RWPE2 (cell line): Measurements from ENCODE around the gene TCEANC.

Experiments
- ATAC-seq: fragments of 200-7000 bp; cut with Tn5 transposase; 3 replicates; pipeline ENCODE4 v1.9.1; 2021; ENCODE audit warnings: low read depth
- DNase-seq: peaks from one replicate; pipeline ENCODE4 v3.0.0-alpha.2; 2020; ENCODE audit warnings: low spot score
- H3K27ac ChIP-seq: fragments of 450-650 bp; 2 replicates; pipeline ENCODE4 v1.5.1; 2017; ENCODE audit warnings: mild to moderate bottlenecking; ENCODE audit not compliant: poor library complexity, severe bottlenecking
- H3K27me3 ChIP-seq: fragments of 250-450 bp; sonication (Bioruptor Pico); 2 replicates; pipeline ENCODE4 v1.5.1; 2021; ENCODE audit warnings: mild to moderate bottlenecking, moderate library complexity; ENCODE audit not compliant: insufficient read depth, poor library complexity, severe bottlenecking
- H3K36me3 ChIP-seq: fragments of 250-450 bp; sonication (Bioruptor Pico); 2 replicates; pipeline ENCODE4 v1.5.1; 2020; ENCODE audit warnings: low read depth, mild to moderate bottlenecking, moderate library complexity
- H3K4me1 ChIP-seq: fragments of 250-450 bp; sonication (Bioruptor Pico); 2 replicates; pipeline ENCODE4 v1.5.1; 2021; ENCODE audit warnings: mild to moderate bottlenecking, moderate library complexity; ENCODE audit not compliant: insufficient read depth, poor library complexity, severe bottlenecking
- H3K4me3 ChIP-seq: fragments of 250-450 bp; sonication (Bioruptor Pico); 2 replicates; pipeline ENCODE4 v1.5.1; 2021; ENCODE audit warnings: mild to moderate bottlenecking, moderate library complexity; ENCODE audit not compliant: severe bottlenecking
- H3K9me3 ChIP-seq: fragments of 250-450 bp; sonication (Bioruptor Pico); 2 replicates; pipeline ENCODE4 v1.5.1; 2021; ENCODE audit warnings: mild to moderate bottlenecking, moderate library complexity; ENCODE audit not compliant: severe bottlenecking
- CTCF ChIP-seq: fragments of 450-650 bp; IDR thresholded peaks from one replicate; pipeline ENCODE4 v1.5.1; 2017; ENCODE audit warnings: mild to moderate bottlenecking, moderate library complexity; ENCODE audit not compliant: poor library complexity, severe bottlenecking

The TCEANC gene

DNA sequence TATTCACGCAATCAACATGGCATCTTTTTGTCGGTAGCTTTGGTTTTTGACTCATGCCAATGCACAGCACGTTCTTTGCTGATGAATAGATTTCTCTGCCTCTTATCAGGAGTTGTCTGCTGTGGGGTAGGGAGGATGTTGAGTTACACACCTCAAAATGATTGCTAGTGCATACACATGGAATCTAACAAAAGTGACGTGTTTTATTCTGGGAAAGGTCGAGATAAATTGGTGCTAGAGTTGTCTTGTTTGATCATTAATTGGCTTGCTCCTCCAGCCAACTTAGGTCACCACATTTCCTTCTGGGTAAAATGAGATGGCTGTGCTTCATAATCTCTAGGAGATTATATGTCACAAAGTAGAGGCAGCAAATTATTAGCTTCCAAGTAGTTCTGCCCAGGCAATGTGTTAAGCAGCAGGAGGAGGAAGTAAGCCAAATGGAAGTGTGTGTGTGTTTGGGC lies 39.9 kb downstream of the TCEANC start:
- no peak overlapping the region for H3K4me3 ChIP-seq
- TF ChIP-seq CTCF = no peak
- no peaks in the 10 kb centered on the region for H3K9me3 ChIP-seq
- no peaks in the 10 kb centered on the region for H3K27me3 ChIP-seq
- H3K36me3 ChIP-seq = no peaks in the 10 kb centered on the region
- DNase-seq = no peak
- H3K4me1 ChIP-seq = peaks cover 23% of the 10 kb centered on the region
- H3K27ac ChIP-seq = peak overlapping the region; percentile 28
- no peak for ATAC-seq

DNA sequence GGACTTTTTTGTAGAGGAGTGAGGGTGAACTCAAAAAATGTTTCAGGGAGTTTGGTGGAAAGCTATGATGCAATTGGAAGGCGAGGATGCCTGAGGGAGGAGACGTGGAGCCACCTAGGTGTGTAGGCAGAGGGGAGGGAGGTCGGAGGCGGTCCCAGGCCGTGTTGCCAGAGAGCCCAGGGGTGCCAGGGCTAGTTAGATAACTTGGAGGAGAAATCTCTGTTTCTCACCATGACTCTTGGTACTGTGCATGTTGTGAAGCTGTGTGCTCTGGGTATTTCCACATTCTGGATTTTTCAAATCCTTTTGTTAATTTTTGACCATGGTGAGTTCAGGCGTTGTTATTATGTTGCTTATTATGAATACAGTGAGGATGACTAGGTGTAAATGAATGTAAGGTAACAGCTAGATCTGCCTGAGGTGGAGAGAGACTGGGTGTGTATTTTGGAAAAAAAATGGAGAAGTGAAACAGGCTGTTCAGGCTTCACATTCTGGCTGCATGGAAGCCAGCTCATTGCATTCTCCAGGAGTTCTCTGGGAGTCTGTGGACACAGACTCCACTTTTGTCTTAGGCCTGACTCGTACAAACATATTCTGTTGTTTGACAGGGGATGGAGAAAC lies 40.5 kb downstream of the TCEANC start:
- Histone ChIP-seq H3K27ac (peak overlapping the region; percentile 28), H3K27me3 (no peaks in the 10 kb centered on the region), H3K4me1 (peaks cover 23% of the 10 kb centered on the region), H3K9me3 (no peaks in the 10 kb centered on the region), H3K4me3 (no peak overlapping the region), H3K36me3 (no peaks in the 10 kb centered on the region)
- DNase-seq = no peak
- ATAC-seq = peak; percentile 45
- TF ChIP-seq CTCF = no peak

GRCh38 chrX:13694359-13694758 lies 41.4 kb downstream of the TCEANC start:
- Histone ChIP-seq H3K36me3 (no peaks in the 10 kb centered on the region), H3K4me3 (no peak overlapping the region), H3K27me3 (no peaks in the 10 kb centered on the region), H3K27ac (no peak overlapping the region), H3K9me3 (no peaks in the 10 kb centered on the region), H3K4me1 (peaks cover 23% of the 10 kb centered on the region)
- DNase-seq (no peak), ATAC-seq (no peak)
- TF ChIP-seq CTCF = no peak

GRCh38 chrX:13694983-13695382 lies 42.0 kb downstream of the TCEANC start:
- Histone ChIP-seq H3K36me3 (no peaks in the 10 kb centered on the region), H3K27me3 (no peaks in the 10 kb centered on the region), H3K4me3 (no peak overlapping the region), H3K4me1 (peaks cover 23% of the 10 kb centered on the region), H3K9me3 (no peaks in the 10 kb centered on the region), H3K27ac (no peak overlapping the region)
- ATAC-seq (no peak), DNase-seq (no peak)
- no peak for TF ChIP-seq CTCF

DNA sequence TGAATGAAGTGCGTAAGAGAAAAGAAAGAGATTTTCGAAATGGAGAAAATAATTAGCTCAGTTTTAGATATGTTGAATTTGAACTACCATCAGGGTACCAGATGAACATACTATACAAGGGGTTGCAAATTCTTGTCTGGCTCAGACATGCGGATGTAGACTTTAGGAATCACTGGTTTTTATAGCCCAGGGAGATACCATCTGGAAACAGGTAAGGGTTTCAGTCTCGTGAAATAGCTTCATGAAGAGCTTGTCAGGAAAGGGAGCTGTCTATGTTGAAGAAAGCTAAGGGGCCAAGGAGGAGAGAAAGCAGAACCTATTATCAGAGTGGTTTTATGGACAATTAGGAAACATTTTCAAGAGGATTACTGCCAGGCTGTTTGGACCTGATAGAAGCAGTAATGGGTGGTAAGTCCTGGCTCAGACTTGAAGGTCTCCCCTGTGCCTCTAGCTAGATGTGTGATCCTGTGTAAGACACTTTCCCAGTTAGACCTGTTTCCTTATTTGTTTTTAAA lies 42.7 kb downstream of the TCEANC start:
- no peak for DNase-seq

More for the DNA sequence above, 42.7 kb downstream of the TCEANC start:
- TF ChIP-seq CTCF = no peak
- H3K4me3 ChIP-seq = no peak overlapping the region
- no peaks in the 10 kb centered on the region for H3K27me3 ChIP-seq
- H3K9me3 ChIP-seq = no peaks in the 10 kb centered on the region
- H3K36me3 ChIP-seq = no peaks in the 10 kb centered on the region
- ATAC-seq = no peak
- no peak overlapping the region for H3K27ac ChIP-seq
- peaks cover 23% of the 10 kb centered on the region for H3K4me1 ChIP-seq
